Hematopoietic multipotent progenitor cell treated with erythropoietin and hydrocortisone succinate and interleukin-3 and kit ligand, for 6 days (in vitro differentiated cells): ENCODE results near the gene PALLD.
"Not testable (repeated sequence)": the region's sequence is repeated elsewhere in the genome, so short reads cannot be mapped to it uniquely, and the experiment has no call there.

Experiments used
- DNase-seq: peaks from one replicate; pipeline ENCODE4 v3.0.0-alpha.2; 2015

Gene PALLD

GRCh38 chr4:168683595-168683994 lies 186.7 kb downstream of the PALLD start:
- no peak for DNase-seq

GRCh38 chr4:168685136-168685809 lies 188.4 kb downstream of the PALLD start:
- DNase-seq = peak; percentile 3

- DNase-seq = no peak
Measured at GRCh38 chr4:168688584-168688983, 191.7 kb downstream of the PALLD start.

- DNase-seq = no peak
Measured at GRCh38 chr4:168689791-168690190, 192.9 kb downstream of the PALLD start.

- DNase-seq = no peak
Measured at GRCh38 chr4:168690199-168690598, 193.3 kb downstream of the PALLD start.

GRCh38 chr4:168691631-168692369 lies 194.9 kb downstream of the PALLD start:
- DNase-seq = no peak

- DNase-seq = no peak
Measured at GRCh38 chr4:168693750-168694490, 197.1 kb downstream of the PALLD start.

- no peak for DNase-seq
Measured at GRCh38 chr4:168694667-168695066, 197.8 kb downstream of the PALLD start.

- no peak for DNase-seq
Measured at GRCh38 chr4:168695288-168695687, 198.4 kb downstream of the PALLD start.

GRCh38 chr4:168696280-168696679 lies 199.4 kb downstream of the PALLD start:
- DNase-seq = no peak

GRCh38 chr4:168696826-168697225 lies 200.0 kb downstream of the PALLD start:
- no peak for DNase-seq

GRCh38 chr4:168699224-168699878 lies 202.5 kb downstream of the PALLD start:
- DNase-seq = no peak

GRCh38 chr4:168701061-168701460 lies 204.2 kb downstream of the PALLD start:
- no peak for DNase-seq

- DNase-seq = not testable (repeated sequence)
Measured at GRCh38 chr4:168702581-168703087, 205.8 kb downstream of the PALLD start.

GRCh38 chr4:168705121-168705520 lies 208.3 kb downstream of the PALLD start:
- no peak for DNase-seq

GRCh38 chr4:168707205-168707604 lies 210.4 kb downstream of the PALLD start:
- no peak for DNase-seq

GRCh38 chr4:168708108-168708507 lies 211.3 kb downstream of the PALLD start:
- DNase-seq = no peak

GRCh38 chr4:168710353-168710946 lies 213.6 kb downstream of the PALLD start:
- DNase-seq = peak; percentile 58

GRCh38 chr4:168711197-168712140 lies 214.6 kb downstream of the PALLD start:
- no peak for DNase-seq

GRCh38 chr4:168712316-168712890 lies 215.6 kb downstream of the PALLD start:
- no peak for DNase-seq

- DNase-seq = no peak
Measured at GRCh38 chr4:168713253-168713652, 216.4 kb downstream of the PALLD start.
